IMR-90 (cell line): ENCODE results near the gene USP47. TPM values are rescaled to one million over a fixed set of nuclear protein-coding genes. Genes with fewer than 3 reads are reported as not detected.

Experiments
- ATAC-seq: fragments of 200-7000 bp; cut with Tn5 transposase; 2 replicates; pipeline ENCODE4 v1.9.1; 2020; ENCODE audit warnings: low read depth, mild to moderate bottlenecking, moderate library complexity
- BruUV-seq: library from RNA; stranded (reverse); fragments of 400-500 nt; replicated peaks from 2 replicates; lab custom pipeline; 2021; lab: Mats Ljungman, UMichigan
- CTCF ChIA-PET: fragments of 300-600 bp; formaldehyde crosslinking; extraction: SDS; loops from one replicate; lab custom pipeline; 2021; ENCODE audit warnings: antibody characterized with exemption; lab: Yijun Ruan, JAX
- POLR2A ChIA-PET: fragments of 300-600 bp; sonication (Branson Sonifier 250); formaldehyde crosslinking; loops from one replicate; lab custom pipeline; 2022; ENCODE audit warnings: antibody characterized with exemption; ENCODE audit not compliant: unreplicated experiment; lab: Charles Lee
- DNase-seq: peaks from one replicate; pipeline ENCODE4 v3.0.0; 2013
- H2AFZ ChIP-seq: replicated peaks from 2 replicates; pipeline ENCODE3; 2013; ENCODE audit warnings: low read length, mild to moderate bottlenecking; ENCODE audit not compliant: poor library complexity
- H2AK5ac ChIP-seq: 2 replicates; pipeline ENCODE4 v1.6.1; 2013; ENCODE audit warnings: low read depth, low read length, inconsistent platforms
- H2AK9ac ChIP-seq: replicated peaks from 2 replicates; pipeline ENCODE3; 2013; ENCODE audit warnings: mild to moderate bottlenecking, low read depth, low read length, moderate library complexity; ENCODE audit not compliant: poor library complexity
- H2BK120ac ChIP-seq: 2 replicates; pipeline ENCODE4 v1.6.1; 2013; ENCODE audit warnings: low read depth, low read length, inconsistent platforms
- H2BK15ac ChIP-seq: 3 replicates; pipeline ENCODE4 v1.6.1; 2013; ENCODE audit warnings: low read depth, low read length, inconsistent platforms
- H2BK20ac ChIP-seq: 2 replicates; pipeline ENCODE4 v1.6.1; 2013; ENCODE audit warnings: low read depth, mild to moderate bottlenecking, inconsistent platforms, low read length, moderate library complexity
- H2BK5ac ChIP-seq: 2 replicates; pipeline ENCODE4 v1.6.1; 2013; ENCODE audit warnings: mild to moderate bottlenecking, low read depth, low read length, inconsistent platforms; ENCODE audit not compliant: poor library complexity, severe bottlenecking
- H3K14ac ChIP-seq: replicated peaks from 2 replicates; pipeline ENCODE4 v1.6.1; 2013; ENCODE audit warnings: low read depth, low read length, inconsistent platforms
- H3K18ac ChIP-seq: 2 replicates; pipeline ENCODE4 v1.6.1; 2013; ENCODE audit warnings: low read depth, low read length, control low read depth
- H3K23ac ChIP-seq: 2 replicates; pipeline ENCODE4 v1.6.1; 2013; ENCODE audit warnings: low read depth, low read length, inconsistent platforms
- H3K27ac ChIP-seq: 2 replicates; pipeline ENCODE4 v1.5.1; 2013; ENCODE audit warnings: mild to moderate bottlenecking, control low read depth, low read length; ENCODE audit not compliant: insufficient read depth
- H3K27me3 ChIP-seq: 2 replicates; pipeline ENCODE4 v1.6.1; 2013; ENCODE audit warnings: low read length; ENCODE audit not compliant: control insufficient read depth, insufficient read depth
- H3K36me3 ChIP-seq: 2 replicates; pipeline ENCODE4 v1.6.1; 2013; ENCODE audit warnings: low read length, mixed read lengths; ENCODE audit not compliant: control insufficient read depth, insufficient read depth
- H3K4ac ChIP-seq: 2 replicates; pipeline ENCODE4 v1.6.1; 2013; ENCODE audit warnings: low read depth, low read length, inconsistent platforms
- H3K4me1 ChIP-seq: 2 replicates; pipeline ENCODE4 v1.6.1; 2013; ENCODE audit warnings: low read length, mixed read lengths; ENCODE audit not compliant: control insufficient read depth, insufficient read depth
- H3K4me2 ChIP-seq: 2 replicates; pipeline ENCODE4 v1.6.1; 2013; ENCODE audit warnings: low read depth, mild to moderate bottlenecking, control low read depth, low read length, moderate library complexity
- H3K4me3 ChIP-seq: 2 replicates; pipeline ENCODE4 v1.5.1; 2013; ENCODE audit warnings: low read depth, mild to moderate bottlenecking, control low read depth, low read length, moderate library complexity; ENCODE audit not compliant: insufficient read depth
- H3K56ac ChIP-seq: 2 replicates; pipeline ENCODE4 v1.6.1; 2013; ENCODE audit warnings: low read length, inconsistent platforms; ENCODE audit not compliant: insufficient read depth; ENCODE audit errors: extremely low read depth
- H3K79me1 ChIP-seq, 2 experiments: 2 replicates each; pipeline ENCODE4 v1.6.1; 2013; ENCODE audit warnings: low read length in 2 of 2, inconsistent platforms in 1 of 2, low read depth in 1 of 2
- H3K9ac ChIP-seq: 2 replicates; pipeline ENCODE4 v1.6.1; 2013; ENCODE audit warnings: low read depth, low read length, control low read depth
- H3K9me1 ChIP-seq: 2 replicates; pipeline ENCODE4 v1.6.1; 2013; ENCODE audit warnings: low read length, inconsistent platforms; ENCODE audit not compliant: insufficient read depth
- H3K9me3 ChIP-seq: 2 replicates; pipeline ENCODE4 v1.6.1; 2013; ENCODE audit warnings: low read length; ENCODE audit not compliant: control insufficient read depth, insufficient read depth
- H4K20me1 ChIP-seq: 2 replicates; pipeline ENCODE4 v1.6.1; 2013; ENCODE audit warnings: low read length, inconsistent platforms; ENCODE audit not compliant: insufficient read depth
- H4K5ac ChIP-seq: 2 replicates; pipeline ENCODE4 v1.6.1; 2013; ENCODE audit warnings: mild to moderate bottlenecking, low read depth, low read length, control low read depth
- H4K8ac ChIP-seq, 2 experiments: 2 replicates each; pipeline ENCODE4 v1.6.1; 2013; ENCODE audit warnings: low read depth in 2 of 2, low read length in 2 of 2, control low read depth in 1 of 2, inconsistent platforms in 1 of 2
- H4K91ac ChIP-seq: 2 replicates; pipeline ENCODE4 v1.6.1; 2013; ENCODE audit warnings: low read depth, low read length, inconsistent platforms; ENCODE audit not compliant: insufficient read depth
- NFE2L2 ChIP-seq: fragments of 150-350 bp; IDR thresholded peaks from 2 replicates; pipeline ENCODE4 v1.6.1; 2016; ENCODE audit warnings: low read depth, mild to moderate bottlenecking, low read length
- RFX5 ChIP-seq: IDR thresholded peaks from 2 replicates; pipeline ENCODE4 v1.8.0; 2012; ENCODE audit warnings: low read depth, mild to moderate bottlenecking, low read length, moderate library complexity
- SMC3 ChIP-seq: fragments of 150-350 bp; IDR thresholded peaks from 2 replicates; pipeline ENCODE4 v1.6.1; 2016; ENCODE audit warnings: low read depth, mild to moderate bottlenecking, antibody characterized with exemption, low read length, moderate library complexity
- dilution Hi-C: fragments of 300-500 bp; cut with HindIII; formaldehyde crosslinking; loops from one replicate; pipeline ENCODE4 v1.14.3; 2018; ENCODE audit warnings: low sequenced_read_pairs; ENCODE audit not compliant: unreplicated experiment
- in situ Hi-C: fragments of 300-500 bp; cut with MboI; formaldehyde crosslinking; loops from 3 replicates; pipeline ENCODE4 v1.14.3; 2019; ENCODE audit warnings: low sequenced_read_pairs, inconsistent platforms, mixed read lengths
- intact Hi-C: fragments of 100-400 bp; cut with micrococcal nuclease; formaldehyde crosslinking; loops from 2 replicates; pipeline ENCODE4 v1.10.0; 2022
- polyA plus RNA-seq, 3 experiments: library from polyadenylated mRNA; depleted of rRNA; stranded (reverse); fragments of >200 nt; gene quantifications; 2 replicates each; pipeline ENCODE4 v1.2.3, GENCODE V29; 2012; ENCODE audit warnings: low replicate concordance in 1 of 3
- total RNA-seq: library from RNA; depleted of rRNA; stranded (reverse); fragments of >200 nt; gene quantifications from 2 replicates; pipeline ENCODE4 v1.2.3, GENCODE V29; 2012
- TF ChIP-seq, protein P1 (sequence below): conservative IDR thresholded peaks from 2 replicates; pipeline ENCODE4 v1.5.1; 2012; ENCODE audit warnings: mild to moderate bottlenecking, low read depth, low read length, improper control_type of control experiment

The USP47 gene
- total and polyA plus RNA-seq, 2 of the 4 experiments (the other 2 are of a cell fraction), result 15.0 to 110 TPM

DNA sequence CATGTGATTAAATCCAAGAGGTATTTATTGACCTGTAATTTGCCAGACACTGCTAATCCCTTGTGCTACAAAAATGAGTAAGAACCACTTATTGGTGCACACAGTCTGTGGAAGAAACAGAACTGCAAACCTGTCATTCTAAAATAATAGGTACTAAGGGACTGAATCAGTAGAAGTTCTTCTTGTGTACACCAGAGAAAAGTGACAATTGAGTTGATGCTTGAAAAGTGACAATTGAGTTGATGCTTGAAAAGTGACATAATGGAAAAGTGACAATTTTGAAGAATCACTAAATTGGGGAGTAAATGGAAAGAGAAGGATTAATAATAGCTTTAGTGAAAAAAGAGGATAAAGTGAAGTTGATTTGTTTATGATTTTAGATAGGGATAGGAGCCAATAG, 110.3 kb downstream of the USP47 start:
- BruUV-seq, result no TSS peak
- no peak for DNase-seq
- ATAC-seq, result no peak
- Histone ChIP-seq H4K20me1 (no peaks in the 10 kb centered on the region), H2AK5ac (no peak overlapping the region), H2BK20ac (no peak overlapping the region), H2BK120ac (no peak overlapping the region), H2AFZ (no peak overlapping the region), H3K4me3 (no peak overlapping the region), H3K4me1 (peaks cover 4% of the 10 kb centered on the region; the same call in 1 of the 2 replicates), H3K18ac (no peak overlapping the region), H3K4ac (no peak overlapping the region), H3K27ac (no peak overlapping the region), H3K4me2 (no peak overlapping the region), H4K8ac (no peak overlapping the region), H2AK9ac (no peak overlapping the region), H2BK15ac (no peak overlapping the region), H3K79me1 (peaks cover 10 to 19% of the 10 kb centered on the region in 2 experiments), H3K27me3 (no peaks in the 10 kb centered on the region), H3K9me1 (no peaks in the 10 kb centered on the region), H3K14ac (no peak overlapping the region), H3K23ac (no peak overlapping the region), H3K9me3 (no peaks in the 10 kb centered on the region), H2BK5ac (no peak overlapping the region), H4K5ac (no peak overlapping the region), H3K56ac (no peak overlapping the region), H3K9ac (no peak overlapping the region), H3K36me3 (peaks cover 27% of the 10 kb centered on the region), H4K91ac (no peak overlapping the region)
- ChIA-PET CTCF (no interaction called here), POLR2A (no interaction called here)
- in situ Hi-C loops (no loop called here), intact Hi-C loops (no loop called here), dilution Hi-C loops (no loop called here)
- no peak for TF ChIP-seq RFX5
- TF ChIP-seq, protein P1, sequence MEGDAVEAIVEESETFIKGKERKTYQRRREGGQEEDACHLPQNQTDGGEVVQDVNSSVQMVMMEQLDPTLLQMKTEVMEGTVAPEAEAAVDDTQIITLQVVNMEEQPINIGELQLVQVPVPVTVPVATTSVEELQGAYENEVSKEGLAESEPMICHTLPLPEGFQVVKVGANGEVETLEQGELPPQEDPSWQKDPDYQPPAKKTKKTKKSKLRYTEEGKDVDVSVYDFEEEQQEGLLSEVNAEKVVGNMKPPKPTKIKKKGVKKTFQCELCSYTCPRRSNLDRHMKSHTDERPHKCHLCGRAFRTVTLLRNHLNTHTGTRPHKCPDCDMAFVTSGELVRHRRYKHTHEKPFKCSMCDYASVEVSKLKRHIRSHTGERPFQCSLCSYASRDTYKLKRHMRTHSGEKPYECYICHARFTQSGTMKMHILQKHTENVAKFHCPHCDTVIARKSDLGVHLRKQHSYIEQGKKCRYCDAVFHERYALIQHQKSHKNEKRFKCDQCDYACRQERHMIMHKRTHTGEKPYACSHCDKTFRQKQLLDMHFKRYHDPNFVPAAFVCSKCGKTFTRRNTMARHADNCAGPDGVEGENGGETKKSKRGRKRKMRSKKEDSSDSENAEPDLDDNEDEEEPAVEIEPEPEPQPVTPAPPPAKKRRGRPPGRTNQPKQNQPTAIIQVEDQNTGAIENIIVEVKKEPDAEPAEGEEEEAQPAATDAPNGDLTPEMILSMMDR, result no peak
- no peak for TF ChIP-seq NFE2L2
- TF ChIP-seq SMC3, result no peak
